ENCODE measurements around the gene PHEX. TPM values are rescaled to one million over a fixed set of nuclear protein-coding genes. Genes with fewer than 3 reads are reported as not detected.

Gene PHEX
- total RNA-seq, 1 donor from 2014 or later = 0.04 TPM

GRCh38 chrX:22015139-22015750 lies 16.9 kb upstream of the PHEX start:
- no peak for DNase-seq (ENCODE audit: low read depth)
- no peak for TF ChIP-seq CTCF (IDR thresholded peaks at IDR 0.05; ENCODE audit: insufficient read depth, low read length, poor library complexity, severe bottlenecking)
- Histone ChIP-seq H3K27me3 (ENCODE audit: control insufficient read depth, insufficient read depth, low read length) (no peaks in the 10 kb centered on the region), H3K4me3 (ENCODE audit: low read depth, low read length) (no peak overlapping the region), H3K36me3 (ENCODE audit: control insufficient read depth, insufficient read depth, low read length) (no peaks in the 10 kb centered on the region)

- H3K27me3 ChIP-seq (ENCODE audit: control insufficient read depth, insufficient read depth, low read length) = no peaks in the 10 kb centered on the region
- no peak overlapping the region for H3K4me3 ChIP-seq (ENCODE audit: low read depth, low read length)
- no peak for DNase-seq (ENCODE audit: low read depth)
- H3K36me3 ChIP-seq (ENCODE audit: control insufficient read depth, insufficient read depth, low read length) = no peaks in the 10 kb centered on the region
- no peak for TF ChIP-seq CTCF (IDR thresholded peaks at IDR 0.05; ENCODE audit: insufficient read depth, low read length, poor library complexity, severe bottlenecking)
Observed at GRCh38 chrX:22021751-22022324, 10.3 kb upstream of the PHEX start.

- TF ChIP-seq CTCF (IDR thresholded peaks at IDR 0.05; ENCODE audit: insufficient read depth, low read length, poor library complexity, severe bottlenecking) = no peak
- DNase-seq (ENCODE audit: low read depth) = no peak
- H3K36me3 ChIP-seq (ENCODE audit: control insufficient read depth, insufficient read depth, low read length) = no peaks in the 10 kb centered on the region
- H3K27me3 ChIP-seq (ENCODE audit: control insufficient read depth, insufficient read depth, low read length) = no peaks in the 10 kb centered on the region
- H3K4me3 ChIP-seq (ENCODE audit: low read depth, low read length) = no peak overlapping the region
Observed at GRCh38 chrX:22024577-22024976, 7.5 kb upstream of the PHEX start.

GRCh38 chrX:22025751-22026150 lies 6.4 kb upstream of the PHEX start:
- no peak for DNase-seq (ENCODE audit: low read depth)
- H3K27me3 ChIP-seq (ENCODE audit: control insufficient read depth, insufficient read depth, low read length) = no peaks in the 10 kb centered on the region
- no peak for TF ChIP-seq CTCF (IDR thresholded peaks at IDR 0.05; ENCODE audit: insufficient read depth, low read length, poor library complexity, severe bottlenecking)
- H3K4me3 ChIP-seq (ENCODE audit: low read depth, low read length) = no peak overlapping the region
- H3K36me3 ChIP-seq (ENCODE audit: control insufficient read depth, insufficient read depth, low read length) = no peaks in the 10 kb centered on the region

- no peak for TF ChIP-seq CTCF (IDR thresholded peaks at IDR 0.05; ENCODE audit: insufficient read depth, low read length, poor library complexity, severe bottlenecking)
Observed at GRCh38 chrX:22026731-22027130, 5.4 kb upstream of the PHEX start.

GRCh38 chrX:22032506-22032905 lies 381 bp downstream of the PHEX start:
- no peak for TF ChIP-seq CTCF (IDR thresholded peaks at IDR 0.05; ENCODE audit: insufficient read depth, low read length, poor library complexity, severe bottlenecking)
- Histone ChIP-seq H3K36me3 (ENCODE audit: control insufficient read depth, insufficient read depth, low read length) (no peaks in the 10 kb centered on the region), H3K27me3 (ENCODE audit: control insufficient read depth, insufficient read depth, low read length) (no peaks in the 10 kb centered on the region), H3K4me3 (ENCODE audit: low read depth, low read length) (no peak overlapping the region)
- no peak for DNase-seq (ENCODE audit: low read depth)

More at GRCh38 chrX:22026731-22027130, 5.4 kb upstream of the PHEX start:
- Histone ChIP-seq H3K36me3 (ENCODE audit: control insufficient read depth, insufficient read depth, low read length) (no peaks in the 10 kb centered on the region), H3K27me3 (ENCODE audit: control insufficient read depth, insufficient read depth, low read length) (no peaks in the 10 kb centered on the region), H3K4me3 (ENCODE audit: low read depth, low read length) (no peak overlapping the region)
- DNase-seq (ENCODE audit: low read depth) = no peak
